Anterior cingulate cortex (tissue), 58 donors: ENCODE measurements around the gene RALGDS.
"Not testable (repeated sequence)": the region's sequence is repeated elsewhere in the genome, so short reads cannot be mapped to it uniquely, and the experiment has no call there.

Experiments used
- DNase-seq, 58 donors: peaks; one replicate each; lab custom pipeline; 2025; lab: John Stamatoyannopoulos, UW

RALGDS gene

GRCh38 chr9:133098104-133098754 lies 22.8 kb downstream of the RALGDS start:
- DNase-seq, result no peak

GRCh38 chr9:133094842-133095393 lies 26.1 kb downstream of the RALGDS start:
- DNase-seq, result no peak

GRCh38 chr9:133094351-133094750 lies 26.7 kb downstream of the RALGDS start:
- DNase-seq, result not testable (repeated sequence)

- no peak for DNase-seq
Observed at GRCh38 chr9:133090752-133091385, 30.2 kb downstream of the RALGDS start.

- no peak for DNase-seq
Observed at GRCh38 chr9:133090187-133090586, 30.9 kb downstream of the RALGDS start.

- no peak for DNase-seq
Observed at GRCh38 chr9:133089271-133089671, 31.8 kb downstream of the RALGDS start.

GRCh38 chr9:133088756-133089155 lies 32.3 kb downstream of the RALGDS start:
- DNase-seq, result no peak

GRCh38 chr9:133088146-133088750 lies 32.8 kb downstream of the RALGDS start:
- no peak for DNase-seq

- DNase-seq, result no peak
Observed at GRCh38 chr9:133087429-133088145, 33.5 kb downstream of the RALGDS start.

GRCh38 chr9:133086894-133087293 lies 34.1 kb downstream of the RALGDS start:
- DNase-seq, result no peak

GRCh38 chr9:133086212-133086860 lies 34.7 kb downstream of the RALGDS start:
- DNase-seq, result not testable (repeated sequence)

GRCh38 chr9:133083688-133084087 lies 37.4 kb downstream of the RALGDS start:
- DNase-seq, result not testable (repeated sequence)

GRCh38 chr9:133081957-133082644 lies 38.9 kb downstream of the RALGDS start:
- DNase-seq, result not testable (repeated sequence)

- DNase-seq, result not testable (repeated sequence)
Observed at GRCh38 chr9:133080786-133081779, 40.0 kb downstream of the RALGDS start.

- no peak for DNase-seq
Observed at GRCh38 chr9:133080161-133080560, 40.9 kb downstream of the RALGDS start.

- no peak for DNase-seq
Observed at GRCh38 chr9:133078486-133078885, 42.6 kb downstream of the RALGDS start.

GRCh38 chr9:133076691-133077090 lies 44.3 kb downstream of the RALGDS start:
- DNase-seq, result no peak

GRCh38 chr9:133075925-133076630 lies 45.0 kb downstream of the RALGDS start:
- no peak for DNase-seq
